KOPT-K1 (cell line): ENCODE results near the gene ZNF593OS.

ENCODE experiments used
- H3K27ac ChIP-seq: fragments of 200-600 bp; sonication (generic); 2 replicates; pipeline ENCODE4 v1.5.1; 2016; ENCODE audit warnings: antibody characterized with exemption, mild to moderate bottlenecking, low read depth, low read length; ENCODE audit not compliant: poor library complexity, severe bottlenecking
- H3K36me3 ChIP-seq: fragments of 200-600 bp; sonication (generic); 2 replicates; pipeline ENCODE4 v1.5.1; 2017; ENCODE audit warnings: antibody characterized with exemption, mild to moderate bottlenecking, low read length, moderate library complexity; ENCODE audit not compliant: insufficient read depth
- H3K9me3 ChIP-seq: fragments of 200-600 bp; sonication (generic); 2 replicates; pipeline ENCODE4 v1.5.1; 2017; ENCODE audit warnings: antibody characterized with exemption, low read length, mild to moderate bottlenecking; ENCODE audit not compliant: insufficient read depth, poor library complexity, severe bottlenecking

ZNF593OS gene

DNA sequence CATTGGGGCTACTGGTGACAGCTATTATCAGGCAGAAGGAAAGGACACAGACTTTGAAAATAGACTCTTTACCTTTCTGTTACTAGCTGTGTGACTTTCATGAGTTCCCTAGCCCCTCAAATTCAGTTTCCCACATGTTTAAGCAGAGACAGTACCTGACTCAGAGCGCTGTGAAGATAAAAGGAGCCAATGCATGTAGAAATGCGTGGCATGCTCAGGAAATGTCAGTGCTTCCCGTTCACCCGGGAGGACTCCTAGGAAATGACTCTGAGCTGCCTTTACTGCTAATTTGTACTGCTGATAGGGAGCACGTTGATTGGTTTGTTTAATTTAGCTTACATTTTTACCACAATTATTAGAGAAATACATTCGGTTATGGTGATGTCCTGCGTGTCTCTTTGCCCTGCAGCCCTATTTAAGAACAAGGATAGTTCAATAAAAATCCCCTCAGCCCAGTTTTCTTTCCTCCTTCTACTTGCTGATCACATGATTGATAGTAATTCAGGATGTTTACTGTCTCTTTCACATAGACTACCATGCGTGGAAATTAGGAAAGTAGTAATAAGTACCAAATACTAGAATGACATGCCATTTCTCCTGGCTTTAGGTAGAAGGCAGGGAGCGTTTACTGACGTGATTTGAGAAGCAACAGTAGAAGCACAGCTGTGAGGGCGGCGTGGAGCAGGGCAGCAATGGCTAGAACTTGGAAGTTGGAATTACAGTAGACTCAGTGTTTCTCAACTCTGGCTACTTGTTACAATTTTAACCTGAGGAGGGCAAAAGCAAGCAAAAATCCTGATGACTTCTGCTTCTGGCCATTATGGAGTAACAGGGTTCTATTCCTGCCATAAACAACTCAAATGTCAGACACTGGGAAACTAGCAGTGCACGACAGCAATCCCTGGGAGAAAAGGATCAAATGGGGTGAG is 44.1 kb downstream of the ZNF593OS start:
- no peaks in the 10 kb centered on the region for H3K9me3 ChIP-seq
- H3K36me3 ChIP-seq: peaks cover 16% of the 10 kb centered on the region
- H3K27ac ChIP-seq: peak overlapping the region; percentile 84

DNA sequence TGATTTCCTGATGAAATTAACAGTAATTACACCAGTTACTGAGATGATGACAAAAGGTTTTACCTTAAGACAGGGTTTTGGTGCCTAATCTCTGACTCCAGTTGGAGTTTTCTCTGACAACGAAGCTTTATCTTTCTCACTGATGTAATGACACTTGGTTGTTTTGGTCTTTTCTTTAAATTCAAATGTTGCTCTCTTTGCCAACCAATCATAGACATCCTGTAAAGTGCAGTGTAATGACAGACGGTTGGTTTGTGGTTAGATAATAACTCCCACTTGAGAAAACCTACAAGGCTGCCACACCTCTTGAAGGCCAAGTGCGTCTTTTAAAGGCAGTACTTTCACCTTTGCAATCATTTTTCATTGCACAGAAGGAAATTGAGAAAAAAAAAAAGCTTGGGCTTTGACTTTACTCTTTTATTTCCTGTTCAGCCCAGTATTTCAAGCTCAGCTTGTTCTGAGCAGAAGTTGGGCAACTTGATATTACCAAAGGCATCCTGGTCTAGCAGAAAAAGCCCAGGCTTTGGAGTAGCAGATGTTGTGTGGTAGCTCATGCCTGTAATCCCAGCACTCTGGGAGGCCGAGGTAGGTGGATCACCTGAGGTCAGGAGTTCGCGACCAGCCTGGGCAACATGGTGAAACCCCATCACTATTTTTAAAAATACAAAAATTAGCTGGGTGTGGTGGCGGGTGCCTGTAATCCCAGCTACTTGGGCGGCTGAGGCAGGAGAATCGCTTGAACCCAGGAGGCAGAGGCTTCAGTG is 45.1 kb downstream of the ZNF593OS start:
- H3K9me3 ChIP-seq: no peaks in the 10 kb centered on the region
- peaks cover 26% of the 10 kb centered on the region for H3K36me3 ChIP-seq
- H3K27ac ChIP-seq: peak overlapping the region; percentile 84

DNA sequence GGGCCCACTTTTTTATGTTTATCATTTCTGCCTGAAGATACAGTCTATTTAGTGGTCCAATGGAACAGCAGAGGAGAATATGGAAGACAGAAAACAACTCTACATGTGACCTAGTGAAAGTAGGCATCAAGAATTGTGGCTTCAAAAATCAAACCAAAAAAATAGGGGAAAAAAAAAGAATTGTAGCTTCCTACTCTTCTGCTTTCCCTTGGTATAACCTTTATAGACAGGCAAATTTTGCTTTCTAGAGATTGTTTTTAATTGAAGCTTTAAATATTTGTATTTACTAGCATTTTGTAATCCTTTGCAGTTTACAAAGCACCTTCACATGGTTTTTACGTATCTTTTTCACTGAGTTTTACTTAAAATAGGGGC is 45.7 kb downstream of the ZNF593OS start:
- Histone ChIP-seq H3K36me3 (peaks cover 31% of the 10 kb centered on the region), H3K27ac (peak overlapping the region; percentile 84), H3K9me3 (no peaks in the 10 kb centered on the region)

DNA sequence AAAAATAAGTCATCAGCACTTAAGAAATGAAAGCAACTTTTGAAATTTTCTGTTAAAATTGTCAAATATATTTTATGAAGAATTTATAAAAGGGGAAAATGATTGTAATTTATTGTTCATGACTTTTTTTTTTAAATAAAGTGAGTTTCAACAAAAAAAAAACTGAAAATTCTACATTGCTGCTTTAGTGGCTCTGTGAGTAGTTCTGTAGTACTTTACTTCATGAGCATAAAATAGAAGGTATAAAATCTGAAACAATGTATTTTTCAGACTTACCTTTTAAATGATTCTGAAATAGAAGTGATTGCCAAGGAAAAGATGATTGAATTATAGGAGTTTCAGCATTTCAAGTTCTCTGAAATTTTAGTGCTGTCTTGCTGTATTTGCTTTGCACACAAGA is 46.2 kb downstream of the ZNF593OS start:
- peak overlapping the region; percentile 84 for H3K27ac ChIP-seq

DNA sequence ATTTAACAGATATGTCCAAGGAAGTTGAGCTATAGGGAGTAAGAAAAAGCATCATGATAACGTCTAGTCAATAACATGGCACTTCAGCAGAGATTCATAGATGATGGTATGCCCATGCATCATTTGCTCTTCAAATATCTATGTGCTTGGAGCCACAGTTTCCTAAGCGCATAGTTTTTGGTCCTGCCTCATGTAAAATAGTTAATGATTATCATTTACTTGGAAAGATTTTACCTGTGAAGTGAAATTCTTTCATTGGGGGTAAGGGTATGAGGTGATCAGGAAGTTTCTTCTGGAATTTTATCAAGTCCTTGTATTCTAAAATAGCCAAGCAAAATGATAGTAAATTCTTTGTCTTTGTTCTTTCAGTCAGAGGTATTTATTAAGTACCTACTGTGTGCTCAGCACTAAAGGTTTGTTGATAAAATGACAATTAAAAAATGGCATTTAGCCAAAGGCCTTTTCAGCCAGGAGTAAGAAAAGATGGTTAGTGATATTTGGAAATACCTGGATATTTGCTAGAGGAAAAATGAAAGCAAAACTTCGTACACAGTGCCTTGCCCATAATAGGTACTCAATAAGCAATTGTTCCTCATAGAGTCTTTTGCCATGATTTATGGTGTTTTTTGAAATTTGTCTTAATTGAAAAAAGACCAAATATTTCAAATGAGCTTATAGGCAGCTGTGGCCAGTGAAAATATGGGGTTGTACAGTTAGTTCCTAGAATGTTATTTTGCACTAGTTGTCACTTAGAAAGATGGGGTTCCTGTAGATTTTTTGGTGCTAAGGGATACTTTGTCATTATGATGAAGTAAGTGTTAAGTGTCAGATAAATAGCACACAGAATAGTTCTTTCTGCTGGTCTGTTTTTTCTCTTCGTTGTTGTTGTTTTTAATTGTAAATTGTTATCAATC is 47.0 kb downstream of the ZNF593OS start:
- peak overlapping the region; percentile 84 for H3K27ac ChIP-seq
- H3K36me3 ChIP-seq: peaks cover 37% of the 10 kb centered on the region

More for the DNA sequence above, 46.2 kb downstream of the ZNF593OS start:
- Histone ChIP-seq H3K36me3 (peaks cover 32% of the 10 kb centered on the region), H3K9me3 (no peaks in the 10 kb centered on the region)

DNA sequence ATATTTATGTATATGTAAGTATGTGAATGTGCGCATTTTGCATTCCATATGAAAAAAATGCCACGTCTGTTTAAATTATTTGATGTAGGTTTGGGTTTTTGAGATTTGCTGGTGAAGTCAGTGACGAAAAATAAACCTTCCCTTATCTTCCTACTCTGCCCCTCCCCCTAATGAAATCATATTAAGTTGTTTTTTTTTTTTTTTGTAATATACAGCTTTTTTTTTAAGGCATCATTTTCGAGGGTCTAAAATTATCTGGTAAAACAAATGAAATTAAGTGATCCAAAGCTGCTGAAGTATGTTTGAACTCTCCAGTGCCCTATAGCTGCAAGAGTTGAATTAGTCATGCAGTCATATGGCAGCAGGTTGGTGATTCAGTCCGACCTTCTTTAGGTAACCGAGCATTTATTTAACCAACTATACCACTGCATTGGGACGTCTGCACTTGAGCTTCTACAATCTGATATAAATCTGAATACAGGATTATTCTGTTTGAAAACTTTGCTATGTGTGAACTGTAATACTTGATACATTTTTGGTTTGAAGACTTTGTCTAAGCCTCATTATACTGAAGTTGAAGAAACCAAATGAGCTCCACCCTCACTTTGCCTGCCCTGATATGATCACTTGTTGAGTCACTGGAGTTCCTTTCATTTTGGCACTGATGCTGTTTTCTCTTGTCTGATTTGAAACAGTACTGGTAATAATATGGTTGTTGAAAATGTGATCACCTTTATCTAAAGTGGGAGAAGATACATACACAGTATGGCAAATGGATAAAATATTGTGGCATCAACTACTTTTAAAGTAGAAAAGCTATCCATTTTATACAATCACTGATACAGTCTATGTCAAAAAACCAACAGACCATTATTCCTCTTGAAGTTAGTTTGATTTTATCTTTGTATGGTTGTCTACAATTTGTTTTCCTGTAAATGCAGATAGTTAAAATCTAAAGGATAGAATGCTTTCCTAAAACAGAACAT is 48.4 kb downstream of the ZNF593OS start:
- H3K27ac ChIP-seq: peak overlapping the region; percentile 84
- H3K9me3 ChIP-seq: no peaks in the 10 kb centered on the region
- peaks cover 48% of the 10 kb centered on the region for H3K36me3 ChIP-seq

More for the DNA sequence above, 47.0 kb downstream of the ZNF593OS start:
- H3K9me3 ChIP-seq: no peaks in the 10 kb centered on the region

DNA sequence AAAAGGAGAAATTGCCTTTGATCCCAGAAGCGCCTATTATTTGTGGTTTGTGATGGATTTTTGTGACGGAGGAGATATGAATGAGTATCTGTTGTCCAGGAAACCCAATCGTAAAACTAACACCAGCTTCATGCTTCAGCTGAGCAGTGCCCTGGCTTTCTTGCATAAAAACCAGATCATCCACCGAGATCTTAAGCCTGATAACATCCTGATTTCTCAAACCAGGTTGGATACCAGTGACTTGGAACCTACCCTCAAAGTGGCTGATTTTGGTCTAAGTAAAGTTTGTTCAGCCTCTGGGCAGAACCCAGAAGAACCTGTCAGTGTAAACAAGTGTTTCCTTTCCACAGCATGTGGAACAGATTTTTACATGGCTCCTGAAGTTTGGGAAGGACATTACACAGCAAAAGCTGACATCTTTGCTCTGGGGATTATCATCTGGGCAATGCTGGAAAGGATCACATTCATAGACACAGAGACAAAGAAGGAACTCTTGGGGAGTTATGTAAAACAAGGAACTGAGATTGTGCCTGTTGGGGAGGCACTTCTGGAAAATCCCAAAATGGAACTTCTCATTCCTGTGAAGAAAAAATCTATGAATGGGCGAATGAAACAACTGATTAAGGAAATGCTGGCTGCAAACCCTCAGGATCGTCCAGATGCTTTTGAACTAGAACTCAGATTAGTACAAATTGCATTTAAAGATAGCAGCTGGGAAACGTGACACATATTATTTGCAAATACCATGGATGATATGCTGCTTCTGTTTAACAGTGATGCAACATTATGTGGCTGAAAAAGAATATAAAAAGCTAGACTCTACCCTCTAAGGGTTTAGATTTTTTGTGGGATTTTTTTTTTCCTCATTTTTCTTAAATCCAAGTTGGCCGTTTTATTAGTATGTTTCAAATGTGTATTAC is 49.5 kb downstream of the ZNF593OS start:
- peaks cover 60% of the 10 kb centered on the region for H3K36me3 ChIP-seq
- H3K27ac ChIP-seq: peak overlapping the region; percentile 14

DNA sequence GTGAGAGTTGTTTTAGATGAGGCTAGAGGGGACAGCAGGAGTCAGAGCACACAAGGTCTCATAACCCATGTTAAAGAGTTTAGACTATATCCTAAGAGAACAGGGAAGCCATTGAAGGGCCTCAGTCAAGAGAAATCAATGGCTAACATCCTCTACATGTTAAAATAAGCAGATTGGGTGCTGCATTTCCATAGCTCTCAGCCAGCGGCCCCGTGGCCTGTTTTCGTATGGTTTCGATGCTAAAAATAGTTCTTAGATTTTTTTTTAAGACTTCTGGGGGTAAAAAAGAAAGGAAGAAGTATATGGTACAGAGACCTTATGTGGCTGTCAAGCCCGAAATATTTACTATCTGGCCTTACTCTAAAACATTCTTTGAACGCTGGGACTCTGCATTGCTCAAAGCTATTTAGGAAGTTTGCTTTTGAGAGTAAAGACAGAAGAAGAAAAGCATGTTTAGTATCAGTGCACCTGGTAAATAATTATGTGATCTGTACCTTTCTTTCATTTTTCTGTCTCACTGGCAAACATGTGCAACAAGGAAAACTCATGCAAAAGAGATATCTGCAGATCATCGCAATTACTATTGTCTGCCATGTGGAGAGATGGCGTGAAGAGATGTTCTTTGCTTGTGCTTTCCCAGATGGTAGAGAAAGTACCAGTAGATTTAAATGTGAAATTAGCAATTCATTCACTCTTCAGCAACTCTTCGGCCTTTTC is 51.6 kb downstream of the ZNF593OS start:
- Histone ChIP-seq H3K9me3 (no peaks in the 10 kb centered on the region), H3K27ac (no peak overlapping the region), H3K36me3 (peaks cover 77% of the 10 kb centered on the region)

More for the DNA sequence above, 49.5 kb downstream of the ZNF593OS start:
- H3K9me3 ChIP-seq: no peaks in the 10 kb centered on the region
